HepG2 (cell line): ENCODE data around the gene TRAP1. TPM values are rescaled to one million over a fixed set of nuclear protein-coding genes. Genes with fewer than 3 reads are reported as not detected.

ENCODE experiments used
- BORCS8-MEF2B ChIP-seq: sonication (generic); formaldehyde crosslinking; IDR thresholded peaks from 2 replicates; pipeline ENCODE4 v1.8.0; 2022; ENCODE audit warnings: mild to moderate bottlenecking, missing genetic modification reagents
- CBX5 ChIP-seq: sonication (generic); formaldehyde crosslinking; IDR thresholded peaks from 2 replicates; pipeline ENCODE4 v1.4.0; 2020; ENCODE audit warnings: missing genetic modification reagents, borderline replicate concordance
- CENPX ChIP-seq: sonication (generic); formaldehyde crosslinking; IDR thresholded peaks from 2 replicates; pipeline ENCODE4 v1.9.0; 2021; ENCODE audit warnings: mild to moderate bottlenecking, missing genetic modification reagents, moderate library complexity
- CHD4 ChIP-seq: fragments of 200-600 bp; sonication (generic); IDR thresholded peaks from 2 replicates; pipeline ENCODE4 v1.7.0; 2017; ENCODE audit warnings: mild to moderate bottlenecking, low read length, borderline replicate concordance
- FIP1L1 ChIP-seq: fragments of 200-400 bp; formaldehyde crosslinking; IDR thresholded peaks from 2 replicates; pipeline ENCODE4 v1.6.1; 2018; ENCODE audit warnings: low read depth, mild to moderate bottlenecking, low read length, moderate library complexity, borderline replicate concordance; ENCODE audit not compliant: insufficient read depth
- GABPA ChIP-seq, 2 experiments: IDR thresholded peaks; 2 replicates each; pipeline ENCODE4 v1.6.1; 2011 to 2016; ENCODE audit warnings: low read depth in 2 of 2, low read length in 1 of 2, missing biosample characterization in 1 of 2, missing genetic modification characterization in 1 of 2
- GTF3A ChIP-seq: sonication (generic); formaldehyde crosslinking; conservative IDR thresholded peaks from 2 replicates; pipeline ENCODE4 v1.4.0; 2020; ENCODE audit warnings: mild to moderate bottlenecking, missing genetic modification reagents
- HHEX ChIP-seq: IDR thresholded peaks from 2 replicates; pipeline ENCODE4 v1.6.1; 2016; ENCODE audit warnings: control low read depth
- IKZF1 ChIP-seq: fragments of 450-650 bp; IDR thresholded peaks from 2 replicates; pipeline ENCODE4 v1.7.1; 2016
- JUNB ChIP-seq: sonication (generic); formaldehyde crosslinking; IDR thresholded peaks from 2 replicates; pipeline ENCODE4 v1.8.0; 2022; ENCODE audit warnings: missing genetic modification reagents, mild to moderate bottlenecking, borderline replicate concordance
- NFRKB ChIP-seq: fragments of 450-650 bp; IDR thresholded peaks from 2 replicates; pipeline ENCODE4 v1.6.1; 2017
- PHF20 ChIP-seq: sonication (generic); formaldehyde crosslinking; IDR thresholded peaks from 2 replicates; pipeline ENCODE4 v1.5.0; 2020; ENCODE audit warnings: mild to moderate bottlenecking, missing genetic modification reagents
- RAD21 ChIP-seq: fragments of 450-650 bp; formaldehyde crosslinking; IDR thresholded peaks from 2 replicates; pipeline ENCODE4 v1.5.0; 2020; ENCODE audit warnings: mild to moderate bottlenecking
- RXRA ChIP-seq: sonication (generic); formaldehyde crosslinking; IDR thresholded peaks from 2 replicates; pipeline ENCODE4 v1.5.1; 2020; ENCODE audit warnings: missing genetic modification reagents
- STAT5B ChIP-seq: sonication (generic); formaldehyde crosslinking; IDR thresholded peaks from 2 replicates; pipeline ENCODE4 v1.4.0; 2020; ENCODE audit warnings: missing genetic modification reagents
- THAP11 ChIP-seq: IDR thresholded peaks from 2 replicates; pipeline ENCODE4 v1.6.1; 2016; ENCODE audit warnings: missing biosample characterization, missing genetic modification reagents
- TRIM22 ChIP-seq: fragments of 450-650 bp; IDR thresholded peaks from 2 replicates; pipeline ENCODE4 v1.6.1; 2017
- ZFP36 ChIP-seq: fragments of 150-350 bp; IDR thresholded peaks from 2 replicates; pipeline ENCODE4 v1.6.1; 2018; ENCODE audit warnings: borderline replicate concordance, low read length, low read depth; ENCODE audit not compliant: partially characterized antibody
- ZFP41 ChIP-seq: sonication (generic); formaldehyde crosslinking; IDR thresholded peaks from 2 replicates; pipeline ENCODE4 v1.4.0; 2020; ENCODE audit warnings: mild to moderate bottlenecking, missing genetic modification reagents, borderline replicate concordance
- ZNF12 ChIP-seq: sonication (generic); formaldehyde crosslinking; IDR thresholded peaks from 2 replicates; pipeline ENCODE4 v1.5.0; 2020; ENCODE audit warnings: missing genetic modification reagents
- ZNF205 ChIP-seq: IDR thresholded peaks from 2 replicates; pipeline ENCODE4 v1.6.1; 2018; ENCODE audit warnings: missing biosample characterization, missing genetic modification reagents
- ZNF709 ChIP-seq: sonication (generic); formaldehyde crosslinking; IDR thresholded peaks from 2 replicates; pipeline ENCODE4 v1.5.0; 2020; ENCODE audit warnings: mild to moderate bottlenecking, missing genetic modification reagents
- ZNF749 ChIP-seq: sonication (generic); formaldehyde crosslinking; IDR thresholded peaks from 2 replicates; pipeline ENCODE4 v1.8.0; 2022; ENCODE audit warnings: mild to moderate bottlenecking, missing genetic modification reagents, moderate library complexity, borderline replicate concordance
- polyA plus RNA-seq, 8 experiments: library from polyadenylated mRNA; depleted of rRNA in 3 of 8; stranded (reverse) in 7 of 8; unstranded in 1 of 8; fragments of >200 nt; fragmentation: Illumina TruSeq in 4 of 8; extraction: Trizol in 4 of 8; gene quantifications; 2 replicates each; pipeline versions ENCODE4 v1.2.1 to v1.2.3, GENCODE V29; 2011 to 2016; ENCODE audit warnings: low read depth in 4 of 8, missing spikeins in 1 of 8, mixed read lengths in 1 of 8; ENCODE audit not compliant: insufficient read depth in 1 of 8
- total RNA-seq, 5 experiments: library from RNA; depleted of rRNA; stranded (reverse); fragments of >200 nt; fragmentation: Illumina TruSeq; extraction: Trizol; gene quantifications; 2 replicates each; pipeline ENCODE4 v1.2.3, GENCODE V29; 2016; ENCODE audit warnings: low read depth in 1 of 5
- TF ChIP-seq, protein P1 (sequence below): sonication (generic); formaldehyde crosslinking; conservative IDR thresholded peaks from 2 replicates; pipeline ENCODE4 v1.4.0; 2020; ENCODE audit warnings: missing genetic modification reagents
- TF ChIP-seq, protein P2 (sequence below): sonication (generic); formaldehyde crosslinking; IDR thresholded peaks from 2 replicates; pipeline ENCODE4 v1.4.0; 2020; ENCODE audit warnings: low read depth, missing genetic modification reagents

TRAP1 gene
- total and polyA plus RNA-seq, 2 of the 13 experiments (the other 11 are each of a cell fraction or from before 2014, with no cell fraction given), result 127 to 240 TPM

GRCh38 chr16:3717235-3718018 lies at the start of gene TRAP1 (continued):
- 0 out of 2 replicates have a peak, but pooled peaks have one; percentile 43 for TF ChIP-seq ZFP41 (CRISPR knock-in tag)
- TF ChIP-seq TRIM22, result no peak
- no peak for TF ChIP-seq IKZF1
- no peak for TF ChIP-seq CENPX (CRISPR knock-in tag)
- TF ChIP-seq, protein P1, sequence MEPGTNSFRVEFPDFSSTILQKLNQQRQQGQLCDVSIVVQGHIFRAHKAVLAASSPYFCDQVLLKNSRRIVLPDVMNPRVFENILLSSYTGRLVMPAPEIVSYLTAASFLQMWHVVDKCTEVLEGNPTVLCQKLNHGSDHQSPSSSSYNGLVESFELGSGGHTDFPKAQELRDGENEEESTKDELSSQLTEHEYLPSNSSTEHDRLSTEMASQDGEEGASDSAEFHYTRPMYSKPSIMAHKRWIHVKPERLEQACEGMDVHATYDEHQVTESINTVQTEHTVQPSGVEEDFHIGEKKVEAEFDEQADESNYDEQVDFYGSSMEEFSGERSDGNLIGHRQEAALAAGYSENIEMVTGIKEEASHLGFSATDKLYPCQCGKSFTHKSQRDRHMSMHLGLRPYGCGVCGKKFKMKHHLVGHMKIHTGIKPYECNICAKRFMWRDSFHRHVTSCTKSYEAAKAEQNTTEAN, result no peak; the same call in 1 of the 2 replicates
- peak; percentile 70; the same call in 1 of the 2 replicates for TF ChIP-seq BORCS8-MEF2B (CRISPR knock-in tag)
- 0 out of 2 replicates have a peak, but pooled peaks have one; percentile 23 for TF ChIP-seq RXRA (CRISPR knock-in tag)
- TF ChIP-seq ZNF749 (CRISPR knock-in tag), result peak; percentile 80; the same call in 1 of the 2 replicates
- TF ChIP-seq PHF20, result peak; percentile 90
- TF ChIP-seq HHEX (CRISPR knock-in tag), result no peak
- peak; percentile 34; the same call in 1 of the 2 replicates for TF ChIP-seq RAD21 (CRISPR knock-in tag)
- TF ChIP-seq GABPA (IDR thresholded peaks at IDR 0.05; ENCODE audit: low read depth, low read length), result no peak
- no peak for TF ChIP-seq GABPA (CRISPR knock-in tag; IDR thresholded peaks at IDR 0.05; ENCODE audit: low read depth)
- TF ChIP-seq NFRKB, result no peak
- no peak for TF ChIP-seq JUNB
- no peak for TF ChIP-seq FIP1L1
- no peak for TF ChIP-seq STAT5B (CRISPR knock-in tag)
- TF ChIP-seq THAP11 (CRISPR knock-in tag), result peak; percentile 82
- TF ChIP-seq ZFP36, result no peak
- no peak; the same call in 1 of the 2 replicates for TF ChIP-seq CBX5
- no peak for TF ChIP-seq GTF3A (CRISPR knock-in tag)
- TF ChIP-seq ZNF205 (CRISPR knock-in tag), result 0 out of 2 replicates have a peak, but pooled peaks have one; percentile 20
- no peak for TF ChIP-seq CHD4
- 0 out of 2 replicates have a peak, but pooled peaks have one; percentile 16 for TF ChIP-seq ZNF12 (CRISPR knock-in tag)
- TF ChIP-seq ZNF709 (CRISPR knock-in tag), result no peak
- TF ChIP-seq, protein P2, sequence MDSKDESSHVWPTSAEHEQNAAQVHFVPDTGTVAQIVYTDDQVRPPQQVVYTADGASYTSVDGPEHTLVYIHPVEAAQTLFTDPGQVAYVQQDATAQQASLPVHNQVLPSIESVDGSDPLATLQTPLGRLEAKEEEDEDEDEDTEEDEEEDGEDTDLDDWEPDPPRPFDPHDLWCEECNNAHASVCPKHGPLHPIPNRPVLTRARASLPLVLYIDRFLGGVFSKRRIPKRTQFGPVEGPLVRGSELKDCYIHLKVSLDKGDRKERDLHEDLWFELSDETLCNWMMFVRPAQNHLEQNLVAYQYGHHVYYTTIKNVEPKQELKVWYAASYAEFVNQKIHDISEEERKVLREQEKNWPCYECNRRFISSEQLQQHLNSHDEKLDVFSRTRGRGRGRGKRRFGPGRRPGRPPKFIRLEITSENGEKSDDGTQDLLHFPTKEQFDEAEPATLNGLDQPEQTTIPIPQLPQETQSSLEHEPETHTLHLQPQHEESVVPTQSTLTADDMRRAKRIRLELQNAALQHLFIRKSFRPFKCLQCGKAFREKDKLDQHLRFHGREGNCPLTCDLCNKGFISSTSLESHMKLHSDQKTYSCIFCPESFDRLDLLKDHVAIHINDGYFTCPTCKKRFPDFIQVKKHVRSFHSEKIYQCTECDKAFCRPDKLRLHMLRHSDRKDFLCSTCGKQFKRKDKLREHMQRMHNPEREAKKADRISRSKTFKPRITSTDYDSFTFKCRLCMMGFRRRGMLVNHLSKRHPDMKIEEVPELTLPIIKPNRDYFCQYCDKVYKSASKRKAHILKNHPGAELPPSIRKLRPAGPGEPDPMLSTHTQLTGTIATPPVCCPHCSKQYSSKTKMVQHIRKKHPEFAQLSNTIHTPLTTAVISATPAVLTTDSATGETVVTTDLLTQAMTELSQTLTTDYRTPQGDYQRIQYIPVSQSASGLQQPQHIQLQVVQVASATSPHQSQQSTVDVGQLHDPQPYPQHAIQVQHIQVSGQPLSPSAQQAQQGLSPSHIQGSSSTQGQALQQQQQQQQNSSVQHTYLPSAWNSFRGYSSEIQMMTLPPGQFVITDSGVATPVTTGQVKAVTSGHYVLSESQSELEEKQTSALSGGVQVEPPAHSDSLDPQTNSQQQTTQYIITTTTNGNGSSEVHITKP (CRISPR knock-in tag), result no peak
